Measurements from ENCODE around the gene SLC1A2. TPM values are rescaled to one million over a fixed set of nuclear protein-coding genes. Genes with fewer than 3 reads are reported as not detected.

The SLC1A2 gene
- total RNA-seq, 4 donors from 2014 or later, result 0.65 to 1.3 (median 0.68) TPM; not detected in 1

DNA sequence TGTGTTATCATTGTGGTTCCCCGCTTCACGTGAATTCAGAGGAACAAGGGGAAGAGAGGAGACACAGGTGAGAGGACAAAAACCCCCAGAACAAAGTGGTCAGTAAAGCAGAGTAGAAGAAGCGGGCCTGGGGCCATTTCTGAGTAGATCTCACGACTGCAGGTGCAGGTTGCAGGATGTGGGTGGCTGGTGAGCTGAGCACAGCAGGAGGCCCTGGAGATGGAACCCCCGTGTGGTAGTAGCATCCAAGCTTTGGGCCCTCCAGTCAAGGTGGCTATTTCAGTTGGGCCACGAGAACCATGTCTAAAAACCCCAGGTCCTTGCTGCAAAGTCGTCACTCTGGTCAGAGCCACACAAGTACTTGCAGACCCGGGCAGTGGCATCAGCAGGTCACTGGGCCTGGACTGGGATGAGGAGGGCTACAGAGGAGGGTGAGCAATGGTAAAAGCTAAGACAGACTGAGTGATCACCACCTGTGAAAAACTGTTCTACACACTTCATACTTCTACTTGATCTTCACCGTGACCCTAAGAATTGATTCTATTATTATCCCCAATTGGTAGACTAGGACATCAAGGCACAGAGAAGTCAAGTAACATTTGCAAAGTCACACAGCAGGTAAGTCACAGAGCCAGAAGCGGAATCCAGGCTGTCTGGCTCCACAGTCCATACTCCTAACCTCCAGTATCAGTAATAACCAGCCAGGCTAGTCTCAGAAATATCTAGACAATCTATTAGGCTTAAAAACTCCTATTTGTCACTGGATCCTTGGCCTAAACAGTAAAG lies 43.8 kb downstream of the SLC1A2 start:
- no peak for TF ChIP-seq CTCF (IDR thresholded peaks at IDR 0.05; ENCODE audit: low read depth)

GRCh38 chr11:35373284-35373933 lies 45.9 kb downstream of the SLC1A2 start:
- TF ChIP-seq CTCF (IDR thresholded peaks at IDR 0.05; ENCODE audit: low read depth), result no peak

- no peak for TF ChIP-seq CTCF (IDR thresholded peaks at IDR 0.05; ENCODE audit: low read depth)
Observed at GRCh38 chr11:35372565-35373283, 46.6 kb downstream of the SLC1A2 start.

DNA sequence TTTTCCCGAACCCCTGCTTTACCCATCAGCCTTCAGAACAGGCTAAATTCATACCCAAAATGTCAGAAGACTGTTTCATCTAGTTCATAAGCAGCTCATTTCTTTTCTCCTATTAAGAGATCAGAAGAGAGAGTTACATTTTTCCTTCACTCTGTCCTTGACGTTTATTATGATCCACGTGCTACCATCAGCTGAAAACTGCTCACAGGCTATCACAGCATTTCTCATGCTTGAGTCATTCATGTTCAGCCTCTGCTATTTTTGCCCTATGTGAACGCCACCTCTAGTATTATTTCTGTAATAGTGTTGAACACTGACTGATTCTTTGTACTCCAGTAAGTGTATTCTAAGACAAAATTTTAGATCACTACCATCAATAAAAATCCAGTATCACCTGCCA lies 51.9 kb downstream of the SLC1A2 start:
- no peak for TF ChIP-seq CTCF (IDR thresholded peaks at IDR 0.05; ENCODE audit: low read depth)

GRCh38 chr11:35366798-35367197 lies 52.6 kb downstream of the SLC1A2 start:
- no peak for TF ChIP-seq CTCF (IDR thresholded peaks at IDR 0.05; ENCODE audit: low read depth)

DNA sequence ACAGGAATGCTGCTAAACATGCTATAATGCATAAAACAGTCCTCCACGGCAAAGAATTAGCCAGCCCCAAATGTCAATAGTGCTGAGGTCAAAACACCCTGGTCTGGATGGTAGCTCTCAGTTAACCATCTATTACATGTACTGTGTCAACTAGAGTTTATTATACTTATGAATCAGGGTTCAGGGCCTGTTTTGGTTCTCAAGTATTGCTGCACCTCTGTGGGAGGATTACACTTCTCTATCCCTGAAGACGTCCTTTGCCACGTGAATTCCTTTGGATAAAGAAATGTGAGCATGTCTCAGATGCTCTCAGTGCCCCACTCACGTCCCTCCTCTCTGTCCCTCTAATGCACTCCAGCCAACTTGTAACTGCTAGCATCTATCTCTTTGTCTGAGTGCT lies 53.4 kb downstream of the SLC1A2 start:
- no peak for TF ChIP-seq CTCF (IDR thresholded peaks at IDR 0.05; ENCODE audit: low read depth)

DNA sequence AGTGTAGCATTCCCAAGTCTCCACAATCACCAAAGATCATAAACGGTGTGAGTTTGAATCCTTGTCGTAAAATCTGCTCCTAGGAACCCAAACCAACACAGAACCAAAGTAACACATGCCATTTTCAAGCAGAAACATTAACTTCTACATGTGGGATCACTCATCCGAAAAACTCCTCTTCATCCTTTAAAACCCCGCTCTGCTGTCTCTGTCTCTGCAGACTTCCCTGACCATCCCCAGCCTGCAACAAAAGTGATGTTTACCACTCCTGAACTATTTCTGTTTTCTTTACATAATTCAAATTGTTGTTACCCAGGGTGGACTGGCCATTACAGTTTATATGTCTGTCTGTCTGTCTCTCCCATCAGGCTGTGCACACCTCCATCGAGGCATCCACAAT lies 54.0 kb downstream of the SLC1A2 start:
- no peak for TF ChIP-seq CTCF (IDR thresholded peaks at IDR 0.05; ENCODE audit: low read depth)
